ENCODE results near the gene ST3GAL4. TPM values are rescaled to one million over a fixed set of nuclear protein-coding genes. Genes with fewer than 3 reads are reported as not detected.

Gene ST3GAL4
- total RNA-seq, 3 donors from 2014 or later = 17.6 to 36.2 (median 32.8) TPM

DNA sequence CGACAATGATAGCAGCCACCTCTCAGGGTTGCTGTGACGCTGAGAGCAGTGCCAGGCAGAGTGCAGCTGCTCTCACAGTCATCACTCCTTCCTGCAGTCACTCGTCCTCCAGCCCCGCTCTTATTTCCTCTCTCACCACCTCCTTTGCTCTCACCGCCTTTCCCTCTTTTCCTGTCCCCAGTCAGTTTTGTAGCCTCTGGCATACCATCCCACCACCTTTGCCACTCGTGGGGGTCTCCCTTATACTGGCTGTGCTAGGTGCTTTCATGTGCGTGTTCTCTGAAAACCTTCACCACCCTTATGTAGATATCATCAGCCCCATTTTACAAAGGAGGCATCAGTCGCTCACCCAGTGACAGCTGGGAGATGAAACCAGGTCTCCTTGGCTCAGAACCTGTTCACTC, 19.3 kb upstream of the ST3GAL4 start:
- no peaks in the 10 kb centered on the region for H3K36me3 ChIP-seq
- H3K27ac ChIP-seq = no peak overlapping the region
- DNase-seq (ENCODE audit: low spot score in 2 of 2) = no peak
- H3K9me3 ChIP-seq = no peaks in the 10 kb centered on the region
- no peaks in the 10 kb centered on the region for H3K4me1 ChIP-seq
- H3K4me3 ChIP-seq = no peak overlapping the region
- intact Hi-C loops (cut with DNase I; ENCODE audit: low total_unique reads) = no loop called here
- no peaks in the 10 kb centered on the region for H3K27me3 ChIP-seq
- TF ChIP-seq, protein P1, sequence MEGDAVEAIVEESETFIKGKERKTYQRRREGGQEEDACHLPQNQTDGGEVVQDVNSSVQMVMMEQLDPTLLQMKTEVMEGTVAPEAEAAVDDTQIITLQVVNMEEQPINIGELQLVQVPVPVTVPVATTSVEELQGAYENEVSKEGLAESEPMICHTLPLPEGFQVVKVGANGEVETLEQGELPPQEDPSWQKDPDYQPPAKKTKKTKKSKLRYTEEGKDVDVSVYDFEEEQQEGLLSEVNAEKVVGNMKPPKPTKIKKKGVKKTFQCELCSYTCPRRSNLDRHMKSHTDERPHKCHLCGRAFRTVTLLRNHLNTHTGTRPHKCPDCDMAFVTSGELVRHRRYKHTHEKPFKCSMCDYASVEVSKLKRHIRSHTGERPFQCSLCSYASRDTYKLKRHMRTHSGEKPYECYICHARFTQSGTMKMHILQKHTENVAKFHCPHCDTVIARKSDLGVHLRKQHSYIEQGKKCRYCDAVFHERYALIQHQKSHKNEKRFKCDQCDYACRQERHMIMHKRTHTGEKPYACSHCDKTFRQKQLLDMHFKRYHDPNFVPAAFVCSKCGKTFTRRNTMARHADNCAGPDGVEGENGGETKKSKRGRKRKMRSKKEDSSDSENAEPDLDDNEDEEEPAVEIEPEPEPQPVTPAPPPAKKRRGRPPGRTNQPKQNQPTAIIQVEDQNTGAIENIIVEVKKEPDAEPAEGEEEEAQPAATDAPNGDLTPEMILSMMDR (IDR thresholded peaks at IDR 0.05) = no peak

- no peak for TF ChIP-seq POLR2AphosphoS5 (IDR thresholded peaks at IDR 0.05)
- TF ChIP-seq POLR2A (IDR thresholded peaks at IDR 0.05) = no peak
- TF ChIP-seq, protein P1 (IDR thresholded peaks at IDR 0.05) = no peak
- Histone ChIP-seq H3K27me3 (no peaks in the 10 kb centered on the region), H3K4me3 (no peak overlapping the region), H3K27ac (no peak overlapping the region), H3K9me3 (no peaks in the 10 kb centered on the region), H3K4me1 (no peaks in the 10 kb centered on the region), H3K36me3 (no peaks in the 10 kb centered on the region)
- DNase-seq (ENCODE audit: low spot score in 2 of 2) = peak in 1 of 2 donors; percentile 17
- intact Hi-C loops (cut with DNase I; ENCODE audit: low total_unique reads) = no loop called here
These were observed 18.8 kb upstream of the ST3GAL4 start for GRCh38 chr11:126336671-126337101.

DNA sequence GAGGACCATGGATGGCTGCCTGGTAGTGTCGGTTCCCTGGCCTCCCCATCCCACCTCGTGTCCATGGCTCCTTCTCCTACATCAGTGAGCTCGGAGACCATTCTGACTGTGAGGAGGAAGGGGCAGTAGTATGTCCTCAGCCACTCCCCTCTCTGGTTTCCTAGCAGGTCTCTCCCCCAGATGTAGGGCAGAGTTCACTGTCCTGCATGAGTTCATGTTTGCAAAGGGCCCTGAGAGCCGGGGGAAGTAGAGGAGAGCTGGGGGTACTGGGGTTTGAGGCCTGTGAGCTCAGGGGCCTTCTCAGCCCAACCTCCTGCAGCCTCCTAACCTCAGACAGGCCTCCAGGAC, 18.4 kb upstream of the ST3GAL4 start:
- DNase-seq (ENCODE audit: low spot score in 2 of 2) = no peak
- H3K4me1 ChIP-seq = no peaks in the 10 kb centered on the region
- TF ChIP-seq POLR2A (IDR thresholded peaks at IDR 0.05) (no peak), POLR2AphosphoS5 (IDR thresholded peaks at IDR 0.05) (no peak)
- TF ChIP-seq, protein P1 (IDR thresholded peaks at IDR 0.05) = no peak

GRCh38 chr11:126337474-126338241, 17.8 kb upstream of the ST3GAL4 start:
- Histone ChIP-seq H3K27ac (no peak overlapping the region), H3K4me1 (no peaks in the 10 kb centered on the region), H3K36me3 (no peaks in the 10 kb centered on the region), H3K4me3 (no peak overlapping the region), H3K27me3 (no peaks in the 10 kb centered on the region), H3K9me3 (no peaks in the 10 kb centered on the region)
- intact Hi-C loops (cut with DNase I; ENCODE audit: low total_unique reads) = no loop called here
- no peak for DNase-seq (ENCODE audit: low spot score in 2 of 2)
- TF ChIP-seq POLR2AphosphoS5 (IDR thresholded peaks at IDR 0.05) (no peak), POLR2A (IDR thresholded peaks at IDR 0.05) (no peak)
- TF ChIP-seq, protein P1 (IDR thresholded peaks at IDR 0.05) = no peak

More for the DNA sequence above, 18.4 kb upstream of the ST3GAL4 start:
- no peaks in the 10 kb centered on the region for H3K36me3 ChIP-seq
- no peak overlapping the region for H3K27ac ChIP-seq
- intact Hi-C loops (cut with DNase I; ENCODE audit: low total_unique reads) = no loop called here
- no peaks in the 10 kb centered on the region for H3K27me3 ChIP-seq
- H3K4me3 ChIP-seq = no peak overlapping the region
- no peaks in the 10 kb centered on the region for H3K9me3 ChIP-seq

DNA sequence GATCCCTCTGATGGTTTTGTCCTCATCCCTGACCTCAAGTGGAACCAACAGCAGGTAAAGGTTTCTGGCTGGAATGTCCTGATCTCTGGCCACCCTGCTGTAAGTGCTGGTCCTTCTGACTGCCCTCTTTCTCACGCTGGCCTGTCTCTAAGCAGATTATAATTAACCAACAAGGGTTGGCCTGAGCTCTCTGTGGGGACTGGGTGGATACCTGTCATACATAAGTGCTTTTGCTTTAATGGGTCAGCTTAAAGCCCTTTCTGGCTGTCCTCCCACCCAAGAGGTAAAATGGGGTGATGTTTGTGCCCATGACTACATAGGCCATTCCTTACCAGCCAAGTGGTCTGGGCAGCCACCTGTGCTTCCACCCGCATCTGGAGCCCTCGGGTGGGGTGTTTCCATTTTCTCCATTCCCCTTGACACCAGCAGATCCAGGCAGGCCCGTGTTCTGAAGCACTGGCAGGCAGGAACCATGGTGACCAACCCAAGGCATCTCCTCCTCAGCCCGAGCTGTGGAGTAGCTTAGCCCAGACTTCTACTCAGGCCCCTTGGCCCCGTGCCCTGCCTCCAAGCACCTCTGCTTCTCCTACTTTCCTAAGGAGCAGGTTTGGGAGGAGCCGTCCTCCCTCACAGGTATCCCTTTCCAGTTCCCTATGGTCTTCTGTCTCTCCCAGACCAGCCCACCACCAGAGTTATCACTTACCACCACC, 17.0 kb upstream of the ST3GAL4 start:
- no peak for DNase-seq (ENCODE audit: low spot score in 2 of 2)
- Histone ChIP-seq H3K4me1 (no peaks in the 10 kb centered on the region), H3K27ac (no peak overlapping the region), H3K27me3 (no peaks in the 10 kb centered on the region), H3K9me3 (no peaks in the 10 kb centered on the region), H3K4me3 (no peak overlapping the region), H3K36me3 (no peaks in the 10 kb centered on the region)
- TF ChIP-seq, protein P1 (IDR thresholded peaks at IDR 0.05) = no peak
- TF ChIP-seq POLR2AphosphoS5 (IDR thresholded peaks at IDR 0.05) (no peak), POLR2A (IDR thresholded peaks at IDR 0.05) (no peak)
- intact Hi-C loops (cut with DNase I; ENCODE audit: low total_unique reads) = no loop called here
